ENCODE measurements around the gene CAD. TPM values are rescaled to one million over a fixed set of nuclear protein-coding genes. Genes with fewer than 3 reads are reported as not detected.

The CAD gene
- total RNA-seq, 2 experiments from 2014 or later: 132 to 173 TPM

DNA sequence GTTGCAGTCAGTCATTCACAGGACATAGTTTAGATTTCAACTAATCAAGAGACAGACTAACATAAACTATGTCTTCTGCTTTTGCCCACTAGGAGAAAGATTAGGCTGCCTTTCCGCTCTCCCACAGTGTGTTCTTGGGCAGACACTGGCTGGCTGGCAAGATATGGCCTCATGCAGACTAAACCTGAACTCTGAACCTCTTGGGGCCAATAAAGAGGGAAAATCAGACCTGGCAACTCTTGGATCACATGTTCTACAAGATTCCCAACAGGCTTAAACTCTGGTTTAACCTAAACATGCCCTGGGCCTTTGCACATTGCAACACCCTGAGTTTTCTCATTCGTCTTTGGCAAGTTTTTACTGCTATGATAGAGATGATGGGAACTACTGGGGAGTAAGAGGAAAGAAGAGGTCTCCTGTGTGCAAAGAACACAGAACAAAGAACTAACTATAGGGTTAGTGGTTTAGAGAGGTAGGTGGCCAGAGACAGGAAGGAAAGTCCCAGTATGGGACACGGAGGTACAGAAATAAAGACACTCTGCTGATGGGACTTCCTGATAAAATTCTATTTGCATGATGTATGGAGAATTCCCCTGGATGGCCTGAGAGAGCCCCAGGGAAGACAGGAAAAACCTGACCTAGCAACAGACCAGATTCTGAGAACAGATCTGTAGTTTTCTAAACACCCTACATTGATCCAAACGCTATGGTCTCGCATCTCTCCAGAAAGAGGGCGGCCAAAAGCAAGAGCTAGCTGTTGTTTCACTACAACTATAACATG lies 7.4 kb upstream of the CAD start:
- H4K20me1 ChIP-seq (ENCODE audit: insufficient read depth, low read length): no peaks in the 10 kb centered on the region
- peak overlapping the region; percentile 73 for H3K4me2 ChIP-seq (ENCODE audit: low read length)
- BruUV-seq (replicated peaks): no TSS peak
- H3K9me3 ChIP-seq (ENCODE audit: low read length): no peaks in the 10 kb centered on the region
- peak overlapping the region; percentile 55 for H3K27ac ChIP-seq (ENCODE audit: low read depth, low read length, poor library complexity, severe bottlenecking)
- peaks cover 60% of the 10 kb centered on the region for H3K36me3 ChIP-seq (ENCODE audit: insufficient read depth, low read length)
- H3K9me2 ChIP-seq (ENCODE audit: insufficient read depth, low read length): no peaks in the 10 kb centered on the region
- no peak for TF ChIP-seq EZH2phosphoT487 (IDR thresholded peaks at IDR 0.05; ENCODE audit: borderline replicate concordance, low read depth, low read length)
- TF ChIP-seq, protein P1, sequence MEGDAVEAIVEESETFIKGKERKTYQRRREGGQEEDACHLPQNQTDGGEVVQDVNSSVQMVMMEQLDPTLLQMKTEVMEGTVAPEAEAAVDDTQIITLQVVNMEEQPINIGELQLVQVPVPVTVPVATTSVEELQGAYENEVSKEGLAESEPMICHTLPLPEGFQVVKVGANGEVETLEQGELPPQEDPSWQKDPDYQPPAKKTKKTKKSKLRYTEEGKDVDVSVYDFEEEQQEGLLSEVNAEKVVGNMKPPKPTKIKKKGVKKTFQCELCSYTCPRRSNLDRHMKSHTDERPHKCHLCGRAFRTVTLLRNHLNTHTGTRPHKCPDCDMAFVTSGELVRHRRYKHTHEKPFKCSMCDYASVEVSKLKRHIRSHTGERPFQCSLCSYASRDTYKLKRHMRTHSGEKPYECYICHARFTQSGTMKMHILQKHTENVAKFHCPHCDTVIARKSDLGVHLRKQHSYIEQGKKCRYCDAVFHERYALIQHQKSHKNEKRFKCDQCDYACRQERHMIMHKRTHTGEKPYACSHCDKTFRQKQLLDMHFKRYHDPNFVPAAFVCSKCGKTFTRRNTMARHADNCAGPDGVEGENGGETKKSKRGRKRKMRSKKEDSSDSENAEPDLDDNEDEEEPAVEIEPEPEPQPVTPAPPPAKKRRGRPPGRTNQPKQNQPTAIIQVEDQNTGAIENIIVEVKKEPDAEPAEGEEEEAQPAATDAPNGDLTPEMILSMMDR (conservative IDR thresholded peaks at IDR 0.05; ENCODE audit: low read length): no peak
- DNase-seq (ENCODE audit: low spot score): peak; percentile 14
- H3K4me1 ChIP-seq (ENCODE audit: insufficient read depth, low read length, poor library complexity, severe bottlenecking): peaks cover 48% of the 10 kb centered on the region
- peak overlapping the region; percentile 51 for H3K4me3 ChIP-seq (ENCODE audit: low read depth, low read length, poor library complexity, severe bottlenecking)
- CTCF ChIA-PET (ENCODE audit: unreplicated experiment): interaction anchor here (1.0 kb wide), 1 partner anchor 24 kb away, joined by 3 read pairs; no protein-coding TSS in a partner anchor
- no peak overlapping the region for H2AFZ ChIP-seq (ENCODE audit: low read length)
- POLR2A ChIA-PET: interaction anchor here (0.6 to 1.6 kb wide), 3 partner anchors 13 to 221 kb away, joined by 3 to 7 read pairs (median 3); no protein-coding TSS in a partner anchor
- H3K79me2 ChIP-seq (ENCODE audit: insufficient read depth, low read depth, low read length): peaks cover 55% of the 10 kb centered on the region
- intact Hi-C loops (cut with micrococcal nuclease; ENCODE audit: unreplicated experiment): loop anchor here (5.0 kb wide), 2 partner anchors 78 to 147 kb away; partner anchors contain the start of genes GTF3C2 and PREB

DNA sequence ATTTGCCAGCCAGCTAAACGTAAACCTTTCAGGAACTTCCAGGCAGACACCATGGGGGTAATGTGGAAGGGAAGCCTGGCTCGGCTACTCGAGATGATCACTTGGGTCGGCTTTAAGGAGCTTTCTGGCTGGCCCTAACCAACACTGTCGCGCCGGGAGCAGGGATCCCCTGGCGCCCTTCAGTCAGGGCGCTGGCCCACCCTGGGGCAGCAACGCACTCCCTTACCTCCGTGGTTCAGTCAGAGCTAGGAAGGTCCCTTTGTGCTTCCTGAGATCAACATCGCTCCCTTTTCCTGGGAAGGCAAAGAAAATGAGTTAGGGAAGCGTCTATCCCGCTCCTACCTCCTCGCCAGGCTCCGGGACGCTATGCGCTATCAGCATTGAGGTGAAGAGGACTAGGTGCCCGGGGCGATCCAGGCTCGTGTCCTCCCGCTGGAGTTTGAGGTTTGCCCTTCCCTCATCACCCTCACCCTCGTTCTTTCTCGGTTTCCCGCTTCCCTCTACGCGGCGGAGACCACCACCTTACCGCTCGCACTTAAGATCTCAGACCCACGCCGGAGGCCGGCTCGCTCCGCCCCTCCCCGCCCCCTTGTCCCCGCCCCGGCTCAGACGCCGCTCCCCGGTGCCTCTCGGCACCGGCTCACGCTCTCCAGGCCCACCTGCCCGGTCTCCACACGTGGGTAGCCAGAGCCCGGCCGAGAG lies 5.8 kb upstream of the CAD start:
- DNase-seq (ENCODE audit: low spot score): peak; percentile 30
- no peaks in the 10 kb centered on the region for H4K20me1 ChIP-seq (ENCODE audit: insufficient read depth, low read length)
- ChIA-PET POLR2A (interaction anchor here (0.7 to 1.7 kb wide), 8 partner anchors 14 to 485 kb away, joined by 3 to 7 read pairs (median 3); partner anchors contain the start of gene TMEM214), CTCF (ENCODE audit: unreplicated experiment) (interaction anchor here (1.0 kb wide), 1 partner anchor 25 kb away, joined by 3 read pairs; no protein-coding TSS in a partner anchor)
- H3K79me2 ChIP-seq (ENCODE audit: insufficient read depth, low read depth, low read length): peaks cover 55% of the 10 kb centered on the region
- H3K4me3 ChIP-seq (ENCODE audit: low read depth, low read length, poor library complexity, severe bottlenecking): peak overlapping the region; percentile 90
- H3K27ac ChIP-seq (ENCODE audit: low read depth, low read length, poor library complexity, severe bottlenecking): peak overlapping the region; percentile 79
- H3K9me3 ChIP-seq (ENCODE audit: low read length): no peaks in the 10 kb centered on the region
- TF ChIP-seq EZH2phosphoT487 (IDR thresholded peaks at IDR 0.05; ENCODE audit: borderline replicate concordance, low read depth, low read length): no peak
- TF ChIP-seq, protein P1 (conservative IDR thresholded peaks at IDR 0.05; ENCODE audit: low read length): no peak
- peak overlapping the region; percentile 26; the same call in 1 of the 2 replicates for H2AFZ ChIP-seq (ENCODE audit: low read length)
- BruUV-seq (replicated peaks): TSS peak; percentile 88
- H3K36me3 ChIP-seq (ENCODE audit: insufficient read depth, low read length): peaks cover 57% of the 10 kb centered on the region
- H3K4me2 ChIP-seq (ENCODE audit: low read length): peak overlapping the region; percentile 93
- no peaks in the 10 kb centered on the region for H3K9me2 ChIP-seq (ENCODE audit: insufficient read depth, low read length)
- peaks cover 50% of the 10 kb centered on the region for H3K4me1 ChIP-seq (ENCODE audit: insufficient read depth, low read length, poor library complexity, severe bottlenecking)
- intact Hi-C loops (cut with micrococcal nuclease; ENCODE audit: unreplicated experiment): loop anchor here (5.0 kb wide), 2 partner anchors 79 to 146 kb away; partner anchors contain the start of genes GTF3C2 and PREB

All from OCI-LY7 (cell line).